NCI-H524 (cell line): ENCODE data around the gene SETBP1.

Source experiments
- DNase-seq, 2 experiments: peaks; one replicate each; lab custom pipeline; 2025; lab: John Stamatoyannopoulos, UW

The SETBP1 gene

GRCh38 chr18:44759925-44760342, 79.2 kb downstream of the SETBP1 start:
- DNase-seq, result no peak

- DNase-seq, result no peak
Observed at GRCh38 chr18:44761812-44762211, 81.1 kb downstream of the SETBP1 start.

DNA sequence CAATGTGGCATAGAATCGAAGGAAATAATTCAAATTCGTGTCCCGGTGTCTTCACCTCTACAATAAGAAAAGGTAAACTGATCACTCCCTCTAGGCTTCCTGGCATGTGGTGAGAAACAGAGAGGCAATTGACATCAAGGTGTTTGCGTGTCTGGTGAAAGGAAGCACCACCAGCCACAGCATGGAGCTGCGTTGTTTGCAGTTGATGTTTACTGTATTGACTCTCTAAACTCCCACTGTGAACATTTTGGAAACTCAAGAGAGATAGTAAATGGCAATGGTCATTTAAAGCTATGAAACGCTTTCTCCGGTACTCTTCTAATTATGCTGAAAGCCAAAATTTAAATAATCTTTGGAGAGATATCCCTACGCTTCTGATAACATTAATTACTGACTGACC, 82.6 kb downstream of the SETBP1 start:
- no peak for DNase-seq

GRCh38 chr18:44764863-44765262, 84.2 kb downstream of the SETBP1 start:
- no peak for DNase-seq

- DNase-seq, result no peak
Observed at GRCh38 chr18:44765456-44765855, 84.8 kb downstream of the SETBP1 start.

DNA sequence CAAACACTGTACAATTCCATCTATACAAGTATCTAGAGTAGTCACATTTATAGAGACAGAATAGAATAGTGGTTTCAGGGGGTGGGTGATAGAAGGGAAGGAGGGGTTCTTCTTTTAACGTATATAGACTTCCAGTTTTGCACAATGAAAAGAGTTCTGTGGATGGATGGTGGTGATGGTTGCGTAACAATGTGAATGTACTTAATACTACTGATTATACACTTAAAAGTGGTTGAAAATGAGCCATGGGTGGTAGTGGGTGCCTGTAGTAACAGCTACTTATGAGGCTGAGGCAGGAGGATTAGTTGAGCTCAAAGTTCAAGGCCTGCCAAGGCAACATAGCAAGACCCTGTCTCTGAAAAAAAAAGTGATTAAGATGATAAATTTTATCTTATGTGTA, 85.8 kb downstream of the SETBP1 start:
- no peak for DNase-seq

DNA sequence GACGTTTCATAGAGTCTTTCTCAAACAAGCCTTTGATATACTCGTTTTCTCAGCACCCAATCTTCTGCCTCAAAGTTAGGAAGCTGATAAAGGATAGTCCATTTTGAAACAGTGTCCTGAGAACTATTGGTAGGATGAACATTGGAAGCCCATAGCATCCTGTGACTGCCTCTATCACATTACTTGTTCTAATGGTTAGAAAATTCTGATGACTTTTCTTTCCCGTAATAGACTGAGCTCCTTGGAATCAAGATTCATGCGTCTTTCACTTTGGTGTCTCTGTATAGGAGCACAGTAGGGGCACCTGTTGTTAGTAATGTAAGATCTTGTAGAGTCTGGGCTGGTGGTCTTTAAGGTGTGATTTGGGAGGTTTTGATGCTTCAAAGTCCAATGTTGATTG, 87.1 kb downstream of the SETBP1 start:
- no peak for DNase-seq

DNA sequence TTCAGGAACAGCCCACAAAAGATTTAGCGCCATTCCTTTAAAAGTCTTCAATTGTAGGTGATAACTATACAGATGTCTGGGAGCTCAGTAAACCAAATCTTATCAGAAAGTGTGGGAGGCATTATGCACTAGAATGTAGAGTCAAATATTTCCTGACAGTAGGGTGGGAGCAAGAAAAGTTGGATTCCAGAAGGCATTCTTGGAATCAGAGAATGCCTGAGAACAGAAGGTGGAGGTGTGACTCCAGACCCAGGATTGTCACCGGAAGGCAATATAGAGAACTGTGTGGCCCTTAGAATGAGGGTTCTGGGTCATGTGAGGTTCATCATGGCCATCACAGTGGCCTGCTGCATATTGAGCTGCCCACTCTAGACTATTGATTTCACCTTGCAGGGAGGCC, 90.0 kb downstream of the SETBP1 start:
- no peak for DNase-seq

DNA sequence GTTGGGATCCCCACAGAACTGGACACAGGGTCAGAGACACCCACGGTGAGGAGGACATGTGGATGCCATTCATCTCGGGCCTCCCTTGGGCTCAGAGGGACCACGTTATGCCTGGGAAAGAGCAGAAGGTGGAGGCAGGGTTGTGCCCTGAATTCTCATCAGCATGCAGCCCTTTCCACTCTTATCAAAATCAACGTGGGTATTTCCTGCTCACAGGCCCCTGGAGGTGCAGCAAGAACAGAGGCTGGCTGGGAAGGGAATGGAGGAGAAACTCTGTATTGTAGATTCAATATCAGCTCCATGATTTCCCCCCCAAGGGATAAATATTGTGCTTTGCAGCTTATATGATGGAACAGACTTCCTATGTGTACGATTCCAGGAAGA, 90.9 kb downstream of the SETBP1 start:
- no peak for DNase-seq

GRCh38 chr18:44771956-44772917, 91.5 kb downstream of the SETBP1 start:
- DNase-seq, result no peak

- no peak for DNase-seq
Observed at GRCh38 chr18:44773640-44774155, 93.0 kb downstream of the SETBP1 start.

DNA sequence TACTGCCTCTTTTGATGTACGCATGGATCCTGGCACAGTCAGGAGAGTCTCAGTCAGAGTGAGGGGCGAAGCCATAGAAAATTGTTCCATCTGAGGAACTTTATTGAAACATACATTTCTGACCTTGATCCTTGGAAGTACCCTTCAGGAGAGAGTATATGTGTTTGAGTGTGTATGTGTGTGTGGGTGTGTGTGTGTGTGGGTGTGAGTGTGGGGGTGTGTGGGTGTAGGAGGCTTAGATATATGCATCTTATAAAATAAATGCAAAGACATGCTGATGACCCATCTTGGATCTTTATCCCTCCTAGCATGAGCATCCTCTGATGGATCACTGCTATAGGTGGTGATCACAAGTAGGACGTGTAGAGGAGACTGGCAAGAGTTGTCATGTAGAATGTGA, 93.5 kb downstream of the SETBP1 start:
- no peak for DNase-seq

- DNase-seq, result no peak
Observed at GRCh38 chr18:44777457-44778192, 96.9 kb downstream of the SETBP1 start.

DNA sequence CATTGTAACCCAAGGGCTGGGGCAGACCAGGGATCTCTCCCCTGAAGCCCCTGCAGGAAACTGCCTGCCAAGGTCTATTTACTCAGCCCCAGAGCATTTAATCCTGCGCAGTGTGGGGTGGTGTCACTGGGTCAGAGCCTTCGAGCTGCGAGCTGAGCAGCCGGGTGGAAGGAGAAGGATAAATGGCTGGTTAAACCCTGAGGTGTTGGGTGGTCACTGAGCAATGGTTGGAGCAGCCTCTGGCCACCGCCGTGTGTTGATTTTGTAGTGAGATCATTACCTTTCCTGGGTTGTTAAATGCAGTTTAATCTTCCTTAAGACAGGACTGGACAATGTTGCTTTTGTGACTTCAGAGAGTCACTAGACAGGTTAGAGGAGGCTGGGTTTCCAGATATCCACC, 98.1 kb downstream of the SETBP1 start:
- DNase-seq, result no peak

GRCh38 chr18:44779753-44780292, 99.1 kb downstream of the SETBP1 start:
- DNase-seq, result no peak

DNA sequence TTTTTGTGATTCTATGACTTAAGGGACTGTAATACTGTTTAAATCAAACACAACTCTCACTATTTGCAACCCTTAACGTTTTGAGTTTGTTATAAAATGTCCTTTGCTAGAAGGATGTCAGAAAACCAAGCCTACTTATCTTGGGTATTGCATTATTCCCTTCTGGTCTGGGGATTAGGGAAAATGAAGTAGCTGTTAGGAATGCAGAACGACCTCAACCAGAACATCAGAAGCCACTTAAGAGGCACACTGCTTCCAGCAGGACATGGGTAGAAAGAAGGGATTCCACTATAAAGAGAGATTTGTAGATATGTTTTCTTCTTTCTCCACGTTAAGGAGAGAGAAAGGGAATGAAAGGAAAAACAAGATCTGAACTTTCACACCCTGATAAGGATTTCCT, 101.2 kb downstream of the SETBP1 start:
- peak in 1 of 2 experiments; percentile 79 for DNase-seq

DNA sequence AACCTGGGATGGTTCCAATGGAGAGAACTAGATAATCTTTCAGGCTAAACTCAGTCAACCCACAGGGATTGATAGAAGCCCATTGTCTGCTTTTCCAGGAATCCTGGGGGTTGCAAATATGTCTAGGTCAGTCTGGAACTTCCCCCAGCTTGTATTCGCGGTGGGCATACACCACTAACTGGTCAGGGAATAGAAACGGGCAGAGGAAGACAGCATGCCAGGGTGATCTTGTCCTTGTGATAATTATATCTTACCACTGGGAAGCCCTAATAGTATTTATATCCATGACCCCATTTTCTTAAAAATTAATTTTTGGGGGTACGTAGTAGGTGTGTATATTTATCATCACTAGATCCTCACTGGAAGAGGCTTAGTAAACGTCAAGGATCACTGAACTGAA, 101.9 kb downstream of the SETBP1 start:
- DNase-seq, result no peak

DNA sequence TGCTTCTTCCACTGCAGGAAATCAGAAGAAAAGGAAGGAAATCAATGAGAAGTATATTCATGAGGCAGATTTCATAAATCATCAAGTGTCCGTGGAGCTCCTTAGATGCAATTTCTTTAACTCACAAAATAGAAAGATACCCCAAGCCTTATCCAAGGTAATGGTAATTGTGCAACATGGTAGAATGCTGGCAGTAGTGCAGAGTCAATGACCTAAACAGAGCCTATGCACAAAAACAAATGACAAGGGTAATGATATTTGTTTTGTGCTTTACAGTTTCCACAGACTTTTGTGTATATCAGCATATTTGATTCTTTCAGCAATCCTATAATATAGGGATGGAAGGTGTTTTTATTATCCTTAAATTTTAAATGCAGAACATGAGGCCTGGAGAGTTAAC, 102.7 kb downstream of the SETBP1 start:
- DNase-seq, result no peak

- DNase-seq, result no peak
Observed at GRCh38 chr18:44786257-44786656, 105.6 kb downstream of the SETBP1 start.

DNA sequence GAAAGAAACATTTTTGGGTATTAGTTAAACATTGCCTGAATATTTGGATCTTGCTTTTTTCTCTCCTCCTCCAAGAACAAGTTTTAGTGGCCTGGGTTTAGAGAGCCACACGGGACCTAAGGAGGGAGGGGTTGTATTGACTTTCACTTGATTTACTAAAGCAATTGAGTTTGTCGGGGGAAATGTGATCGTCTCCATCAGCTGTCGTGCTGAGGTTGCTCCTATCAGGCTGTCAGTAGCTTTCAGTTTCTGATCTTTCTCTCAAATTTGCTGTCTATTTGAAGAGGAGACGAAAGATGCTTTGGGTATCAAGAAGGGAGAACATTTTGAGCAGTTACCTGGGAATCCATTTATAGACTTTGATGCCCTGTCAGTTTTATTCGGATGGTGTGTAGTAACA, 106.0 kb downstream of the SETBP1 start:
- no peak for DNase-seq

DNA sequence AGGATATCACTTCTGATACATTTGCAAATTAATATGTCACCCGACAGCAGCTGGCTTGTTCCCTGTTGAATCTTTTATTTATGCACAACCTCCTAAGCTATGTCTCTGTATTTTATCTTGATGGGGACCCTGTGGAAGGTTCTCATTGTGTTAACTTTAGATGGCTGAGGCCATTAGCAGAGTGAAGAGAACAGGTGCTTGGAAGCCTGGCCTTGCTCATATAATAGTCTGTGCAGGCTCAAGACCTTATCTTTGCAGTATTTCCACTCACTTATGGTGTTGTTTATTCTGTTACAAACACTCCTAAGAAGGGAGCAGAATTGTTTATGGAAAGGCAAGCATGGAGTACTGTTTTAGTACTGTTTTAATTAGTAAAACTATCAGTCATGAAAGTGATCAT, 107.6 kb downstream of the SETBP1 start:
- DNase-seq, result no peak

DNA sequence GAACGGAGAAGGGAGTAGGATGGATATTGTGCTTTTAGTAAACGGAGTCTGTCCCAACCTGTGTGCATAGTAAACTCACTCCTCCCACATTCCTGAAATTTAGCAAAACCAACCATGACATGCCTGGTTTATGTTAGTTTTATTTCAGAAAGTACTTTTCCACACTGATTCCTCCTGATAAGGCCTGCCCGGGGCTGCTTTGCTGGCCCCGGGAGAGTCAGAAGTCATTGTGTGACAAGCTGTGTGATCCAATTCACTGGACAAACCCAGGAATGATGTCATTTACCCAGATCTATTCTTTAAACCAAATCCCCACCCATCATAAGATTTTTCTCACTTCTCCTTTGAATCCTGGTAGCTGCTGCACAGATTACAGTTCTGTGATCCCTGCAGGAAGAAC, 109.0 kb downstream of the SETBP1 start:
- DNase-seq, result no peak

DNA sequence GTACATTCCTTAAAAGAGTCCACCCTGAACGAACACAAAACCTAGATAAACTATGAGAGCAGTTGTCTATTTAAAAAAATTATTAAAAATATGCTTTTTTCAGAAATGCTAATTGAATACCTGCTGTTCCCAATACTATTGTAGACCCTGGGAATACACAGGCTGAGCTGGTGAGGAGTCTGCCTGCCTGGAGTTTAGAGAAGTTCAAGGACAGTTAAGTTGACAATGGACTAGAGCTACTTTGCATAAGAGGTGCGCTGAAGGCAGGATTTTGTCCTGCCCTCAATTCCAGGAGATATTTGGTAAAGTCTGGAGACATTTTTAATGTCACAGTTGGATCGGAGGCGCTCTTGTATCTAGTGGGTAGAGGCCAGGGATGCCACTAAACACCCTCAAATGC, 110.2 kb downstream of the SETBP1 start:
- no peak for DNase-seq
